GM19463 (cell line): Measurements from ENCODE around the gene PEX13.
"Not testable (repeated sequence)": the region's sequence is repeated elsewhere in the genome, so short reads cannot be mapped to it uniquely, and the experiment has no call there.

Experiments used
- ATAC-seq: cut with Tn5 transposase; IDR thresholded peaks from one replicate; pipeline ENCODE4 v1.9.1; 2021; ENCODE audit warnings: mild to moderate bottlenecking, moderate library complexity; ENCODE audit not compliant: unreplicated experiment

Gene PEX13

GRCh38 chr2:61017556-61018317 is at the start of gene PEX13, which contains the start of gene PUS10:
TSS of gene PEX13 (plus strand) at chr2:61017720. CDS start at chr2:61017760, 40 bp downstream.
TSS of gene PUS10 (minus strand) at chr2:61018255. CDS start at chr2:61011890, 6,365 bp downstream.
- ATAC-seq = peak; percentile 81

DNA sequence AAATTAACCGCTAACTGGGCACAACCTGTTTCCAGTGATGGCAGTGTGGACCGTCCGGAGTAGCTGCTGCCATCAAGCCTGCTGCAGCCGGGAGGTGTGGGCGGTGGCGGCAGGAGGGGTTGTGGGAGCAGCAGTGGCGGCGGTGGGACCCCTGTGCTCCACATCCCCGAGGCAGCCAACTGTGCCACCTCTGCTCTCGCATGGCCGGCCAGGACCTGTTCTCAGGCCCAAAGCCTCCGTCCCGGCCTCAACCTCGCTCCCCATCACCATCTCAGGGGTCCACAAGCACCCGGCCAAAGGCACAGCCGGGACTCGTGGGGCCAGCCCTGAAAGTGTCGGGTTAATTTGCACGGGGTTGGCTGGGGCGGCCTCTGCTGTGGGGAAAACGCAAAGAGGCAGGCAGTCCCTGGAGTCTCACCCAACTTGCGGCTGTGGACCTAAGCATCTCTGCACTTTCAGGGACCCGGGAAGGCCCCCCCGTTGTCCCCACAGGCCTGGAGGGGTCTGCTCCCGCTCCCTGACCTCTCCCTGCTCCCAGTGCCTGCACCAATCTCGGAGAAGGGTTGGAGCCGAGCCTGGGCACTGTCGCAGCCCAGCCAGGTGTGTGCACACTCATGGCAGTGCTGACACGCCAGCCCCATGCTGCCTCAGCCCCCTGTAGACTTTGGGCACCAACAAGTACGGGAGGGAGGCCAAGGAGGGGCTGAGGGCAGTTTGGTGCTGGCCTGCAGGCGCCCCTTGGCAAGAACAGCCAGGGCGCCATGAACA is 44.4 kb upstream of the PEX13 start:
- ATAC-seq = no peak

DNA sequence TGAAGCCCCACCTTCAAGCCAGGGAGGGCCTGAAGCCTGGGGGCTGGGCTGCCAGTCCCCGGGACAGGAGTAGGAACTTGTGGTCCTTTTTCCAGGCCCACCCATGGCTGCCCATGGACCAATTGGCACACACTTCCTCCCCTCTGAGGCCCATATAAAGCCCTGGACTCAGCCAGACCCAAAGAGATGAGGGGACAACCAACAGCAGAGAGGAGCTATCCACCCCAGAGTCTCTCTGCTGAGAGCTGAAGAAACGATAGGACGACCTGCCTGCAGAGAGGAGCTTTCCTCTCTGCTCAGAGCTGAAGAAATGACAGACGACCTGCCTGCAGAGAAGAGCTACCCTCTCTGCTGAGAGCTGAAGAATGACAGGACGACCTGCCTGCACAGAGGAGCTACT is 43.8 kb upstream of the PEX13 start:
- no peak for ATAC-seq

GRCh38 chr2:60974652-60975051 is 42.9 kb upstream of the PEX13 start:
- no peak for ATAC-seq

- ATAC-seq = no peak
Observed at GRCh38 chr2:60976256-60976850, 41.2 kb upstream of the PEX13 start.

- peak; percentile 60 for ATAC-seq
Observed at GRCh38 chr2:60976875-60977561, 40.5 kb upstream of the PEX13 start.

- no peak for ATAC-seq
Observed at GRCh38 chr2:60977562-60977895, 40.0 kb upstream of the PEX13 start.

- no peak for ATAC-seq
Observed at GRCh38 chr2:60979231-60979630, 38.3 kb upstream of the PEX13 start.

GRCh38 chr2:60980071-60980815 is 37.3 kb upstream of the PEX13 start:
- no peak for ATAC-seq

GRCh38 chr2:60982066-60982465 is 35.5 kb upstream of the PEX13 start:
- not testable (repeated sequence) for ATAC-seq

GRCh38 chr2:60984720-60985119 is 32.8 kb upstream of the PEX13 start:
- ATAC-seq = peak; percentile 56

GRCh38 chr2:60987041-60987440 is 30.5 kb upstream of the PEX13 start:
- ATAC-seq = no peak

DNA sequence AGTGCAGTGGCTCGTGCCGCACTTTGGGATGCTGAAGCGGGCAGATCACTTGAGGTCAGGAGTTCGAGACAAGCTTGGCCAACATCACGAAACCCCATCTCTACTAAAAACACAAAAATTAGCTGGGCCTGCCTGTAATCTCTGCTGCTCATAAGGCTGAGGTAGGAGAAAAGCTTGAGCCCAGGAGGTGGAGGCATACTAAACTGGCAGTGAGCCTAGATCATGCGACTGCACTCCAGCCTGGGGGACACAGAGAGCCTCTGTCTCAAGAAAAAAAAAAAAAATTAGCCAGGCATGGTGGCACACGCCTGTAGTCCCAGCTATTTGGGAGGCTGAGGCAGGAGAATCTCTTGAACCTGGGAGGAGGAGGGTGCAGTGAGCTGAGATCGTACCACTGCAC is 29.9 kb upstream of the PEX13 start:
- ATAC-seq = not testable (repeated sequence)

- no peak for ATAC-seq
Observed at GRCh38 chr2:60989259-60989658, 28.3 kb upstream of the PEX13 start.

DNA sequence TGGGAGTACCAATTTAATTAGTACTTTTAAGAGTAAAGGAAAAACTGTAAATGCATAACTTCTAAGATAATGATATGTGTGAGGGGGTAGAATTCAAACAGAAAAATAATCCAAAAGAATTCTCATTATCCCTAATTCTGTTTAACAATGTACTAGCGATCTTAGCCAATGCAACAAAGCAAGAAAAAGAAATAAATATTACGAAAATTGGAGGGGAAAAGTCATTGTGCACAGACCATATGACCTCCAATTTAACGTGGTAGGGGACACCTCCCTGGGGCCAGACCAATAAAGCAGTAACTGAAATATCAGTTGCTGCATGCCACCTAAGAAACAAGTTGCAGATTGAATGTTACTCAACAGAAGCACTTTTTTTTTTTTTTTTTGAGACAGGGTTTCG is 25.9 kb upstream of the PEX13 start:
- no peak for ATAC-seq

DNA sequence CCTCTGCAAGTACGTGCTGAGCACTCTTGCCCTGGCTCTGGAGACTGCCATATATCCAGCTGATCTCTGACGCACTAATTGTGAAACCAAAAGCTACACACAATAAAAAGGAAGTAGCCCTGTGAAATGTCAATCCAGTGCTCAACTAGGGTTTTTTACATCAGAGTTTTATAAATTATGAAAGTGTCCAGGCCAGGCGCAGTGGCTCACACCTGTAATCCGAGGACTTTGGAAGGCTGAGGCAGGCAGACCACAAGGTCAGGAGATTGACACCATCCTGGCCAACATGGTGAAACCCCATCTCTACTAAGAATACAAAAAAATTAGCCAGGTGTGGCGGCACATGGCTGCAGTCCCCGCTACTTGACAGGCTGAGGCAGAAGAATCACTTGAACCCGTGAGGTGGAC is 24.5 kb upstream of the PEX13 start:
- peak; percentile 99 for ATAC-seq

- ATAC-seq = no peak
Observed at GRCh38 chr2:60994131-60994530, 23.4 kb upstream of the PEX13 start.

- ATAC-seq = no peak
Observed at GRCh38 chr2:60998628-60999545, 18.6 kb upstream of the PEX13 start.

- ATAC-seq = no peak
Observed at GRCh38 chr2:61005736-61006135, 11.8 kb upstream of the PEX13 start.
